B cell (primary cell): ENCODE results near the gene ATP11A. TPM values are rescaled to one million over a fixed set of nuclear protein-coding genes. Genes with fewer than 3 reads are reported as not detected.

ENCODE experiments used
- ATAC-seq: fragments of 200-7000 bp; cut with Tn5 transposase; one replicate; pipeline ENCODE4 v1.10.0; 2021; ENCODE audit warnings: low read depth, mild to moderate bottlenecking, moderate number of reproducible peaks, moderate library complexity
- CTCF ChIA-PET: fragments of 350-600 bp; sonication (Branson Sonifier 250); formaldehyde crosslinking; loops from one replicate; lab custom pipeline; 2021; ENCODE audit warnings: antibody characterized with exemption, inconsistent platforms; lab: Charles Lee
- POLR2A ChIA-PET: fragments of 350-600 bp; sonication (Branson Sonifier 250); formaldehyde crosslinking; loops from one replicate; lab custom pipeline; 2021; ENCODE audit warnings: antibody characterized with exemption; lab: Charles Lee
- DNase-seq: peaks from one replicate; pipeline ENCODE4 v3.0.0; 2013
- H2AFZ ChIP-seq: 2 replicates; pipeline ENCODE4 v1.6.1; 2012; ENCODE audit warnings: mild to moderate bottlenecking, low read depth, low read length; ENCODE audit not compliant: insufficient read depth, poor library complexity, severe bottlenecking
- H3K27ac ChIP-seq, 2 donors: 1 replicate in 1 of 2; 2 replicates in 1 of 2; pipeline ENCODE4 v1.5.1; 2012 to 2013; ENCODE audit warnings: low read length in 2 of 2, mild to moderate bottlenecking in 2 of 2, moderate library complexity in 1 of 2
- H3K27me3 ChIP-seq, 4 experiments: fragments of 200-600 bp in 1 of 4; sonication (generic) in 1 of 4; replicated peaks in 1 of 4; 1 replicate in 2 of 4; 2 replicates in 2 of 4; pipeline versions ENCODE4 v1.6.1 to v1.7.0; 2013 to 2016; ENCODE audit warnings: low read length in 3 of 4, mild to moderate bottlenecking in 2 of 4, mixed read lengths in 1 of 4, moderate library complexity in 1 of 4; ENCODE audit not compliant: insufficient read depth in 4 of 4, control insufficient read depth in 3 of 4; ENCODE audit errors: control extremely low read depth in 1 of 4
- H3K36me3 ChIP-seq, 2 experiments: replicated peaks in 1 of 2; 1 replicate in 1 of 2; 2 replicates in 1 of 2; pipeline versions ENCODE4 v1.6.1 to v1.7.1; 2013; ENCODE audit warnings: low read length in 1 of 2; ENCODE audit not compliant: insufficient read depth in 2 of 2, control insufficient read depth in 1 of 2; ENCODE audit errors: control extremely low read depth in 1 of 2, extremely low read depth in 1 of 2
- H3K4me1 ChIP-seq, 2 donors: fragments of 200-600 bp in 1 of 2; sonication (generic) in 1 of 2; 1 replicate in 1 of 2; 2 replicates in 1 of 2; pipeline versions ENCODE4 v1.5.1 to v1.6.1; 2013 to 2017; ENCODE audit warnings: low read length in 2 of 2; ENCODE audit not compliant: control insufficient read depth in 2 of 2, insufficient read depth in 2 of 2
- H3K4me2 ChIP-seq: replicated peaks from 2 replicates; pipeline ENCODE3; 2012; ENCODE audit warnings: mild to moderate bottlenecking, low read depth, low read length; ENCODE audit not compliant: poor library complexity, severe bottlenecking
- H3K4me3 ChIP-seq, 5 experiments: fragments of 200-600 bp in 1 of 5; sonication (generic) in 1 of 5; 1 replicate in 3 of 5; 2 replicates in 2 of 5; pipeline versions ENCODE4 v1.5.1 to v1.7.0; 2011 to 2016; ENCODE audit warnings: low read length in 4 of 5, mild to moderate bottlenecking in 4 of 5, low read depth in 2 of 5, control low read depth in 1 of 5, moderate library complexity in 1 of 5; ENCODE audit not compliant: insufficient read depth in 1 of 5; ENCODE audit errors: control extremely low read depth in 1 of 5, extremely low read depth in 1 of 5
- H3K79me2 ChIP-seq: fragments of 200-600 bp; sonication (generic); one replicate; pipeline ENCODE4 v1.6.0; 2016; ENCODE audit warnings: low read length; ENCODE audit not compliant: control insufficient read depth, insufficient read depth
- H3K9ac ChIP-seq: fragments of 200-600 bp; sonication (generic); 2 replicates; pipeline ENCODE4 v1.6.1; 2017; ENCODE audit warnings: mild to moderate bottlenecking, low read length, moderate library complexity
- H3K9me3 ChIP-seq, 3 donors: one replicate each; pipeline versions ENCODE4 v1.6.1 to v1.7.1; 2013; ENCODE audit warnings: low read length in 2 of 3; ENCODE audit not compliant: control insufficient read depth in 2 of 3, insufficient read depth in 1 of 3; ENCODE audit errors: control extremely low read depth in 1 of 3
- H4K20me1 ChIP-seq: 2 replicates; pipeline ENCODE4 v1.6.0; 2012; ENCODE audit warnings: mild to moderate bottlenecking, low read length; ENCODE audit not compliant: insufficient read depth, control insufficient read depth, poor library complexity, severe bottlenecking
- H3K27ac Mint-ChIP-seq: one replicate; pipeline ENCODE4 v1.8.0; 2021; ENCODE audit warnings: mixed read lengths
- H3K27me3 Mint-ChIP-seq: one replicate; pipeline ENCODE4 v1.8.0; 2021; ENCODE audit warnings: mixed read lengths
- H3K4me1 Mint-ChIP-seq: one replicate; pipeline ENCODE4 v1.8.0; 2021; ENCODE audit warnings: mixed read lengths
- H3K4me3 Mint-ChIP-seq: one replicate; pipeline ENCODE4 v1.8.0; 2021; ENCODE audit warnings: mixed read lengths
- H3K9me3 Mint-ChIP-seq: one replicate; pipeline ENCODE4 v1.8.0; 2022; ENCODE audit warnings: mixed read lengths; ENCODE audit not compliant: insufficient read depth
- EZH2 ChIP-seq: IDR thresholded peaks from 2 replicates; pipeline ENCODE4 v1.6.1; 2012; ENCODE audit warnings: borderline replicate concordance, low read depth, mild to moderate bottlenecking, moderate library complexity, low read length; ENCODE audit not compliant: insufficient read depth, poor library complexity, severe bottlenecking
- WGBS: methylation state at CpG from one replicate; pipeline ENCODE4 v1.1.5; 2013; ENCODE audit warnings: missing lambda C conversion rate; ENCODE audit not compliant: insufficient coverage; 5-methylcytosine and 5-hydroxymethylcytosine counted together
- intact Hi-C: fragments of 100-400 bp; cut with micrococcal nuclease; formaldehyde crosslinking; loops from one replicate; pipeline ENCODE4 v1.10.0; 2022
- polyA plus RNA-seq: library from polyadenylated mRNA; depleted of rRNA; stranded (reverse); fragments of >200 nt; gene quantifications from 2 replicates; pipeline ENCODE4 v1.2.3, GENCODE V29; 2012
- total RNA-seq, 2 donors: library from RNA; stranded (reverse); fragments of 120-200 nt in 1 of 2; gene quantifications; 1 replicate in 1 of 2; 2 replicates in 1 of 2; pipeline versions ENCODE4 v1.2.3 to v1.2.4, GENCODE V29; 2013 to 2022
- TF ChIP-seq, protein P1 (sequence below): fragments of 200-600 bp; IDR thresholded peaks from one replicate; pipeline ENCODE4 v1.8.0; 2022; ENCODE audit warnings: antibody characterized with exemption, mild to moderate bottlenecking

Gene ATP11A
- total and polyA plus RNA-seq, 2 donors (not counting 1 experiment from before 2014, with no cell fraction given), result 36.9 to 60.3 TPM

DNA sequence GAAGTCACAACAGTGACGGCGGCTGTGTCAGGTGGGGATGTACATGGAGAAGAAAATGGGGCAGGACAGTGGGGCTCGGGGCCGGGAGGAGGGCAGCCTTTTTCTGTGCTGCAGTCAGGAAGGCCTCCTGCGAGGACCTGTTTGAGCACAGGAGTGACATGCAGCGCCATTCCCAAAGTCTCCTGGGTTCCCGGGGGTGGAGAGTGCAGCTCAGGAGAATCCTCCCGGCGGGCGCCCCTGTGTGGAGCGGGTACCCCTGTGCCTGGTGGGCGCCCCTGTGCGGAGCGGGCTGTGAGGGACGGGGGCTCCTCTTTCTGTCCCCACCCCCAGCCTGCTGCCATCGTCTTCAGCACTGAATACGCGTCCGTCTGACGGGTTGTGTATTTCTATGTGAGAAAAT is 62.4 kb downstream of the ATP11A start:
- no peak for ATAC-seq
- no peak overlapping the region for H3K4me3 ChIP-seq
- H3K27me3 ChIP-seq, result no peaks in the 10 kb centered on the region
- H2AFZ ChIP-seq, result no peak overlapping the region
- H3K4me2 ChIP-seq, result no peak overlapping the region
- H3K36me3 ChIP-seq, result no peaks in the 10 kb centered on the region
- H3K27ac ChIP-seq, result no peak overlapping the region
- no peaks in the 10 kb centered on the region for H3K27me3 Mint-ChIP-seq
- no peak overlapping the region for H3K27ac Mint-ChIP-seq
- peaks cover 4% of the 10 kb centered on the region for H3K4me1 Mint-ChIP-seq
- DNase-seq, result no peak
- no peak overlapping the region for H3K9ac ChIP-seq
- H4K20me1 ChIP-seq, result no peaks in the 10 kb centered on the region
- TF ChIP-seq, protein P1, sequence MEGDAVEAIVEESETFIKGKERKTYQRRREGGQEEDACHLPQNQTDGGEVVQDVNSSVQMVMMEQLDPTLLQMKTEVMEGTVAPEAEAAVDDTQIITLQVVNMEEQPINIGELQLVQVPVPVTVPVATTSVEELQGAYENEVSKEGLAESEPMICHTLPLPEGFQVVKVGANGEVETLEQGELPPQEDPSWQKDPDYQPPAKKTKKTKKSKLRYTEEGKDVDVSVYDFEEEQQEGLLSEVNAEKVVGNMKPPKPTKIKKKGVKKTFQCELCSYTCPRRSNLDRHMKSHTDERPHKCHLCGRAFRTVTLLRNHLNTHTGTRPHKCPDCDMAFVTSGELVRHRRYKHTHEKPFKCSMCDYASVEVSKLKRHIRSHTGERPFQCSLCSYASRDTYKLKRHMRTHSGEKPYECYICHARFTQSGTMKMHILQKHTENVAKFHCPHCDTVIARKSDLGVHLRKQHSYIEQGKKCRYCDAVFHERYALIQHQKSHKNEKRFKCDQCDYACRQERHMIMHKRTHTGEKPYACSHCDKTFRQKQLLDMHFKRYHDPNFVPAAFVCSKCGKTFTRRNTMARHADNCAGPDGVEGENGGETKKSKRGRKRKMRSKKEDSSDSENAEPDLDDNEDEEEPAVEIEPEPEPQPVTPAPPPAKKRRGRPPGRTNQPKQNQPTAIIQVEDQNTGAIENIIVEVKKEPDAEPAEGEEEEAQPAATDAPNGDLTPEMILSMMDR, result no peak
- TF ChIP-seq EZH2, result no peak
- no peak overlapping the region for H3K4me3 Mint-ChIP-seq
- intact Hi-C loops, result no loop called here
- ChIA-PET CTCF (no interaction called here), POLR2A (no interaction called here)
- no peaks in the 10 kb centered on the region for H3K4me1 ChIP-seq
- no peaks in the 10 kb centered on the region for H3K9me3 Mint-ChIP-seq
- peaks cover 0 to 5% (median 0%) of the 10 kb centered on the region in 3 donors for H3K9me3 ChIP-seq
- WGBS, result 98% methylated on average over 15 of the region's 20 CpGs
- H3K79me2 ChIP-seq, result no peaks in the 10 kb centered on the region

DNA sequence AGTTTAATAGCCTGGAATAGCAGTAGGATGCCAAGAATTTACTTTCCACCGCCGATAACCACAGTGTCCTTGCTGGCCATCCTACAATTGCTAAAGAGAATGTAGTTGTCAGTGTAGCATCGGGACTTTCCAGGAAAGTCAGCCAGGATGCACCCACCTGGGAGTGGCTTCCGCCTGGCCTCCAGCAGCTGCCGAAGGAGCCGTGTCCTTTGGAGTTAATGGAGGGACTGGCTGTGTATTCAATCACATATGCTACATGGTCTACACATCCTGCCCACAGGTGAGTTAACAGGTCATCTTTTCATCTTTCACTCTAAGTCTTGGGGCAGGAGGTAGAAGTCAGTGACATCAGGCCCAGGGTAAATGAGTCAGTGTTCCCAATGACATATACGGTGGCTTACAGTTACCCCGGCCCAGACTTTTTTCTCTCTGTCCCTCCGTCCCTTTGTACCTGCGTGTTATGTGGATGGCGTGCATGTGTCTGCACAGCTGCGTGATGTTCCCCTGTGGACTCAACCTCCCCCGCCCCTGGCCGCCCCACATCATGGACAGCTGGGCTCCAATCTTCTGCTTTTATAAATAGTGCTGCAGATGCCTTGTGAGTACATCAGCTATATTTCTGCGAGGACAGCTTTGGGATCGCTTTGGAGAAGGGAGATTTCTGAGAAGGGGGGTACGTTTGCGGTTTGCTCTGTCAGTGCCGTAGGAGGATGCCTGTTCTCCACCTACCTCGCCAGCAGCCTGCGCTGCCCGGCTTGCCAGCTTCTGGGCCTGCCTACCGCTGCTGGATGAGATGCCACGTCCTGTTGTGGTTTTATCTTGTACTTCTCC is 63.1 kb downstream of the ATP11A start:
- Mint-ChIP-seq H3K4me3 (no peak overlapping the region), H3K9me3 (no peaks in the 10 kb centered on the region), H3K27ac (no peak overlapping the region), H3K27me3 (no peaks in the 10 kb centered on the region), H3K4me1 (peaks cover 4% of the 10 kb centered on the region)
- H3K4me3 ChIP-seq, result no peak overlapping the region
- ChIA-PET CTCF (no interaction called here), POLR2A (no interaction called here)
- TF ChIP-seq EZH2, result no peak
- TF ChIP-seq, protein P1, result no peak
- no peaks in the 10 kb centered on the region for H3K79me2 ChIP-seq
- ATAC-seq, result no peak
- DNase-seq, result no peak
- H3K4me2 ChIP-seq, result no peak overlapping the region
- no peak overlapping the region for H3K27ac ChIP-seq
- no peak overlapping the region for H3K9ac ChIP-seq
- H4K20me1 ChIP-seq, result no peaks in the 10 kb centered on the region
- 75% methylated on average over 23 of the region's 24 CpGs for WGBS
- H3K36me3 ChIP-seq, result no peaks in the 10 kb centered on the region
- intact Hi-C loops, result no loop called here
- H2AFZ ChIP-seq, result no peak overlapping the region
- no peaks in the 10 kb centered on the region for H3K27me3 ChIP-seq
- no peaks in the 10 kb centered on the region for H3K4me1 ChIP-seq
- H3K9me3 ChIP-seq, result peaks cover 0 to 5% (median 0%) of the 10 kb centered on the region in 3 donors
